Endothelial cell of umbilical vein (primary cell): ENCODE results near the gene C11orf21. TPM values are rescaled to one million over a fixed set of nuclear protein-coding genes. Genes with fewer than 3 reads are reported as not detected.

Source experiments
- BruUV-seq: library from RNA; stranded (reverse); fragments of 400-500 nt; replicated peaks from 2 replicates; lab custom pipeline; 2021; lab: Mats Ljungman, UMichigan
- CTCF ChIA-PET: fragments of 300-600, 350-600 bp; sonication (Branson Sonifier 250); formaldehyde crosslinking; loops from one replicate; lab custom pipeline; 2021; ENCODE audit warnings: antibody characterized with exemption, inconsistent platforms; lab: Charles Lee
- POLR2A ChIA-PET: fragments of 300-600, 350-600 bp; sonication (Branson Sonifier 250); formaldehyde crosslinking; loops from one replicate; lab custom pipeline; 2021; ENCODE audit warnings: antibody characterized with exemption, inconsistent platforms; lab: Charles Lee
- DNase-seq: peaks from one replicate; pipeline ENCODE4 v3.0.0-alpha.2; 2011; ENCODE audit warnings: low read depth, low spot score
- FAIRE-seq: peaks from 2 replicates; lab custom pipeline; 2011; peaks lifted over from hg19 to GRCh38; lab: Jason Lieb, UNC
- H2AFZ ChIP-seq: 2 replicates; pipeline ENCODE4 v1.6.0; 2012; ENCODE audit warnings: low read depth, low read length, control low read depth, inconsistent platforms
- H3K27ac ChIP-seq: 2 replicates; pipeline ENCODE4 v1.5.1; 2011; ENCODE audit warnings: low read depth, mild to moderate bottlenecking, control low read depth, low read length, moderate library complexity; ENCODE audit not compliant: insufficient read depth
- H3K27me3 ChIP-seq, 2 experiments: 2 replicates each; pipeline versions ENCODE4 v1.6.0 to v1.6.1; 2011; ENCODE audit warnings: low read length in 2 of 2, mixed read lengths in 1 of 2; ENCODE audit not compliant: control insufficient read depth in 2 of 2, insufficient read depth in 2 of 2
- H3K36me3 ChIP-seq, 2 experiments: 2 replicates in 1 of 2; 3 replicates in 1 of 2; pipeline ENCODE4 v1.5.1; 2011; ENCODE audit warnings: low read length in 2 of 2, mild to moderate bottlenecking in 1 of 2, moderate library complexity in 1 of 2; ENCODE audit not compliant: control insufficient read depth in 2 of 2, insufficient read depth in 2 of 2; ENCODE audit errors: extremely low read depth in 1 of 2
- H3K4me1 ChIP-seq: 3 replicates; pipeline ENCODE4 v1.5.1; 2011; ENCODE audit warnings: mild to moderate bottlenecking, low read length; ENCODE audit not compliant: control insufficient read depth, insufficient read depth; ENCODE audit errors: extremely low read depth
- H3K4me2 ChIP-seq: 2 replicates; pipeline ENCODE4 v1.6.1; 2011; ENCODE audit warnings: low read length, control low read depth, mixed read lengths; ENCODE audit not compliant: insufficient read depth
- H3K4me3 ChIP-seq, 3 experiments: fragments of 200-600 bp in 1 of 3; sonication (generic), shearing (Covaris generic) in 1 of 3; replicated peaks in 1 of 3; 2 replicates each; pipeline ENCODE4 v1.5.1; 2011 to 2016; ENCODE audit warnings: control low read depth in 3 of 3, low read length in 3 of 3, mild to moderate bottlenecking in 2 of 3, inconsistent platforms in 1 of 3, low read depth in 1 of 3, moderate library complexity in 1 of 3; ENCODE audit not compliant: insufficient read depth in 1 of 3
- H3K79me2 ChIP-seq: 2 replicates; pipeline ENCODE4 v1.6.0; 2012; ENCODE audit warnings: low read length, inconsistent platforms; ENCODE audit not compliant: control insufficient read depth, insufficient read depth
- H3K9ac ChIP-seq: replicated peaks from 2 replicates; pipeline ENCODE3; 2011; ENCODE audit warnings: low read length, control low read depth; ENCODE audit not compliant: insufficient read depth; ENCODE audit errors: extremely low read depth
- H3K9me1 ChIP-seq: replicated peaks from 3 replicates; pipeline ENCODE4 v1.6.0; 2011; ENCODE audit warnings: mild to moderate bottlenecking, low read length; ENCODE audit not compliant: control insufficient read depth, insufficient read depth; ENCODE audit errors: extremely low read depth
- H3K9me3 ChIP-seq: replicated peaks from 2 replicates; pipeline ENCODE4 v1.5.1; 2012; ENCODE audit warnings: low read length, inconsistent platforms; ENCODE audit not compliant: control insufficient read depth, insufficient read depth
- H4K20me1 ChIP-seq: replicated peaks from 2 replicates; pipeline ENCODE3; 2011; ENCODE audit warnings: mild to moderate bottlenecking, low read length; ENCODE audit not compliant: control insufficient read depth, insufficient read depth; ENCODE audit errors: extremely low read depth
- EZH2 ChIP-seq: IDR thresholded peaks from 2 replicates; pipeline ENCODE4 v1.6.1; 2012; ENCODE audit warnings: borderline replicate concordance, low read depth, mild to moderate bottlenecking, moderate library complexity, low read length, inconsistent platforms; ENCODE audit not compliant: severe bottlenecking
- GATA2 ChIP-seq: IDR thresholded peaks from 2 replicates; pipeline ENCODE4 v1.7.0; 2011; ENCODE audit warnings: low read depth, mild to moderate bottlenecking, moderate library complexity, mixed read lengths, low read length; ENCODE audit not compliant: insufficient read length, insufficient read depth
- JUN ChIP-seq: IDR thresholded peaks from 2 replicates; pipeline ENCODE4 v1.6.1; 2011; ENCODE audit warnings: borderline replicate concordance, low read depth; ENCODE audit not compliant: insufficient read length, insufficient read depth
- MYC ChIP-seq: IDR thresholded peaks from one replicate; pipeline ENCODE4 v1.6.1; 2011; ENCODE audit warnings: mild to moderate bottlenecking, low read depth, low read length
- POLR2A ChIP-seq: IDR thresholded peaks from 2 replicates; pipeline ENCODE4 v1.6.1; 2012; ENCODE audit warnings: low read depth, mild to moderate bottlenecking, control low read depth, low read length
- dilution Hi-C: fragments of 300-500 bp; cut with MboI; formaldehyde crosslinking; loops from one replicate; pipeline ENCODE4 v1.15.0; 2019; ENCODE audit warnings: low sequenced_read_pairs; ENCODE audit not compliant: extremely low pct_ligation_motif_present
- intact Hi-C: fragments of 100-400 bp; cut with micrococcal nuclease; formaldehyde crosslinking; loops from one replicate; pipeline ENCODE4 v1.10.0; 2022
- polyA plus RNA-seq, 4 experiments: library from polyadenylated mRNA; depleted of rRNA in 3 of 4; stranded (reverse) in 3 of 4; unstranded in 1 of 4; fragments of >200 nt; gene quantifications; 2 replicates each; pipeline versions ENCODE4 v1.2.1 to v1.2.3, GENCODE V29; 2011 to 2012; ENCODE audit warnings: missing spikeins in 1 of 4
- total RNA-seq: library from RNA; stranded (reverse); gene quantifications from 2 replicates; pipeline ENCODE4 v1.2.3, GENCODE V29; 2021
- TF ChIP-seq, protein P1 (sequence below): IDR thresholded peaks from 2 replicates; pipeline ENCODE4 v1.6.1; 2011; ENCODE audit not compliant: insufficient read depth, insufficient read length
- TF ChIP-seq, protein P2 (sequence below), 2 donors: IDR thresholded peaks; 1 replicate in 1 of 2; 2 replicates in 1 of 2; pipeline ENCODE4 v1.5.1; 2011; ENCODE audit warnings: low read length in 2 of 2, mild to moderate bottlenecking in 2 of 2, moderate library complexity in 2 of 2, control low read depth in 1 of 2, inconsistent platforms in 1 of 2, low read depth in 1 of 2; ENCODE audit not compliant: insufficient read depth in 1 of 2; ENCODE audit errors: extremely low read depth in 1 of 2

C11orf21 gene
- total and polyA plus RNA-seq, 2 donors (not counting 3 experiments of a cell fraction or from before 2014, with no cell fraction given) = not detected

DNA sequence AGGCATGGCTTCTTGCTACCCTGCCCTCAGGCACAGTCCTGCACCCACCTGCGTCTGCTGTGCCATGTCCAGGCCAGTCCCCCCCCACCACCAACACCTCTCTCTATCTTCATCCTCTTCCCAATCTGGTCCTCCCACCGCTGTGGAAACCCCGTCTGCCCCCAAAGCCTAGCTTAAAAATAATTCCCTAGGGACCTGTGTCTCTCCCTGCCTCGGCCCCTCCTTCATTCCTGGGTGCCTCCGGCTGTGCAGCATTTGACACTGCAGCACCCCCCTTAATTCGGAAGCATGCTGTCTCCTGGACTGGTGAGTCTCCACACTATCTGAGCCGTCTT lies 28.8 kb downstream of the C11orf21 start:
- intact Hi-C loops (no loop called here), dilution Hi-C loops (no loop called here)
- Histone ChIP-seq H3K9me3 (no peaks in the 10 kb centered on the region), H3K9me1 (no peaks in the 10 kb centered on the region), H3K27me3 (peaks cover 34 to 43% of the 10 kb centered on the region in 2 experiments), H3K9ac (no peak overlapping the region), H2AFZ (no peak overlapping the region), H3K4me3 (no peak overlapping the region), H3K36me3 (no peaks in the 10 kb centered on the region), H4K20me1 (no peaks in the 10 kb centered on the region), H3K79me2 (no peaks in the 10 kb centered on the region), H3K27ac (no peak overlapping the region), H3K4me1 (no peaks in the 10 kb centered on the region), H3K4me2 (no peak overlapping the region)
- no TSS peak for BruUV-seq
- ChIA-PET CTCF (no interaction called here), POLR2A (no interaction called here)
- FAIRE-seq = no peak
- no peak for DNase-seq
- TF ChIP-seq, protein P1, sequence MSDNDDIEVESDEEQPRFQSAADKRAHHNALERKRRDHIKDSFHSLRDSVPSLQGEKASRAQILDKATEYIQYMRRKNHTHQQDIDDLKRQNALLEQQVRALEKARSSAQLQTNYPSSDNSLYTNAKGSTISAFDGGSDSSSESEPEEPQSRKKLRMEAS = no peak
- TF ChIP-seq JUN (no peak), POLR2A (no peak), MYC (no peak), EZH2 (no peak), GATA2 (no peak)
- TF ChIP-seq, protein P2, sequence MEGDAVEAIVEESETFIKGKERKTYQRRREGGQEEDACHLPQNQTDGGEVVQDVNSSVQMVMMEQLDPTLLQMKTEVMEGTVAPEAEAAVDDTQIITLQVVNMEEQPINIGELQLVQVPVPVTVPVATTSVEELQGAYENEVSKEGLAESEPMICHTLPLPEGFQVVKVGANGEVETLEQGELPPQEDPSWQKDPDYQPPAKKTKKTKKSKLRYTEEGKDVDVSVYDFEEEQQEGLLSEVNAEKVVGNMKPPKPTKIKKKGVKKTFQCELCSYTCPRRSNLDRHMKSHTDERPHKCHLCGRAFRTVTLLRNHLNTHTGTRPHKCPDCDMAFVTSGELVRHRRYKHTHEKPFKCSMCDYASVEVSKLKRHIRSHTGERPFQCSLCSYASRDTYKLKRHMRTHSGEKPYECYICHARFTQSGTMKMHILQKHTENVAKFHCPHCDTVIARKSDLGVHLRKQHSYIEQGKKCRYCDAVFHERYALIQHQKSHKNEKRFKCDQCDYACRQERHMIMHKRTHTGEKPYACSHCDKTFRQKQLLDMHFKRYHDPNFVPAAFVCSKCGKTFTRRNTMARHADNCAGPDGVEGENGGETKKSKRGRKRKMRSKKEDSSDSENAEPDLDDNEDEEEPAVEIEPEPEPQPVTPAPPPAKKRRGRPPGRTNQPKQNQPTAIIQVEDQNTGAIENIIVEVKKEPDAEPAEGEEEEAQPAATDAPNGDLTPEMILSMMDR (IDR thresholded peaks at IDR 0.05; ENCODE audit: extremely low read depth in 1 of 2, insufficient read depth in 1 of 2, low read depth in 1 of 2, low read length in 2 of 2) = no peak
